GM18861 (cell line): ENCODE data around the gene CNTNAP2.

Source experiments
- ATAC-seq: cut with Tn5 transposase; IDR thresholded peaks from one replicate; pipeline ENCODE4 v1.9.1; 2021; ENCODE audit not compliant: unreplicated experiment

CNTNAP2 gene

GRCh38 chr7:146740039-146740438 lies 623.4 kb downstream of the CNTNAP2 start:
- ATAC-seq = no peak

GRCh38 chr7:146741911-146742310 lies 625.3 kb downstream of the CNTNAP2 start:
- no peak for ATAC-seq

- no peak for ATAC-seq
Measured at GRCh38 chr7:146754385-146754784, 637.8 kb downstream of the CNTNAP2 start.

- no peak for ATAC-seq
Measured at GRCh38 chr7:146755585-146755984, 639.0 kb downstream of the CNTNAP2 start.

GRCh38 chr7:146764458-146764857 lies 647.9 kb downstream of the CNTNAP2 start:
- no peak for ATAC-seq

- ATAC-seq = no peak
Measured at GRCh38 chr7:146768957-146769356, 652.4 kb downstream of the CNTNAP2 start.

GRCh38 chr7:146772601-146773000 lies 656.0 kb downstream of the CNTNAP2 start:
- no peak for ATAC-seq

GRCh38 chr7:146773506-146773905 lies 656.9 kb downstream of the CNTNAP2 start:
- no peak for ATAC-seq

GRCh38 chr7:146781352-146782116 lies 664.9 kb downstream of the CNTNAP2 start:
- no peak for ATAC-seq

- no peak for ATAC-seq
Measured at GRCh38 chr7:146787266-146787665, 670.7 kb downstream of the CNTNAP2 start.

GRCh38 chr7:146788008-146788407 lies 671.4 kb downstream of the CNTNAP2 start:
- ATAC-seq = no peak

GRCh38 chr7:146791344-146792285 lies 675.0 kb downstream of the CNTNAP2 start:
- no peak for ATAC-seq

GRCh38 chr7:146804620-146805019 lies 688.0 kb downstream of the CNTNAP2 start:
- ATAC-seq = no peak

- no peak for ATAC-seq
Measured at GRCh38 chr7:146805082-146805481, 688.5 kb downstream of the CNTNAP2 start.

GRCh38 chr7:146826329-146826728 lies 709.7 kb downstream of the CNTNAP2 start:
- no peak for ATAC-seq

- ATAC-seq = no peak
Measured at GRCh38 chr7:146830686-146831085, 714.1 kb downstream of the CNTNAP2 start.

- ATAC-seq = no peak
Measured at GRCh38 chr7:146831875-146832274, 715.3 kb downstream of the CNTNAP2 start.

- no peak for ATAC-seq
Measured at GRCh38 chr7:146844405-146844804, 727.8 kb downstream of the CNTNAP2 start.

GRCh38 chr7:146858690-146859089 lies 742.1 kb downstream of the CNTNAP2 start:
- ATAC-seq = no peak

- no peak for ATAC-seq
Measured at GRCh38 chr7:146861701-146862100, 745.1 kb downstream of the CNTNAP2 start.

- ATAC-seq = no peak
Measured at GRCh38 chr7:146862415-146862814, 745.8 kb downstream of the CNTNAP2 start.

GRCh38 chr7:146864644-146865043 lies 748.0 kb downstream of the CNTNAP2 start:
- no peak for ATAC-seq
